ENCODE data around the gene ENTPD5.

ENTPD5 gene

DNA sequence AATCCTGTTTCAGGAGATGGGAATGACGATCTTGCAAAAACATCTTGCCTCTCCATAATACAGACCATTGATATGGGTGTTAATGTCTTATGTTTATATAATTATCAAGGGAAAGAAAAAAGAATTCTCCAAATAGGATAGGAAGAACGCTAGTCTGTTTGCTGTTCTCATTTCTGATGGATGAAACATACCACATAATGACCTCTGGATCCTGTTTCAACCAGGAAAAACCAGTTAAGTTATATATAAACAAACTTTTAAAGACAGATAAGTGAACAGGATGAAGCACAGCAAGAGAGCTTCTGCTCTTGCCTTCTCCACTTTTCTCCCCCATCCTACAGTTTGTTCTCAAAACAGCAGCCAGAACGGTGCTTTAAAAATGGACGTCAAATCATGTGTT, 41.2 kb downstream of the ENTPD5 start:
- Histone ChIP-seq H3K9ac (no peak overlapping the region), H3K9me3 (ENCODE audit: control insufficient read depth, low read length) (no peaks in the 10 kb centered on the region), H3K27ac (no peak overlapping the region), H3K4me3 (ENCODE audit: low read depth, low read length) (no peak overlapping the region), H3K4me2 (ENCODE audit: low read length) (no peak overlapping the region), H2AFZ (no peak overlapping the region), H3K79me2 (no peaks in the 10 kb centered on the region), H3K4me1 (no peaks in the 10 kb centered on the region), H3K36me3 (ENCODE audit: control insufficient read depth, insufficient read depth, low read length) (no peaks in the 10 kb centered on the region), H3K27me3 (ENCODE audit: control insufficient read depth, insufficient read depth, low read length) (no peaks in the 10 kb centered on the region)
- TF ChIP-seq, protein P1, sequence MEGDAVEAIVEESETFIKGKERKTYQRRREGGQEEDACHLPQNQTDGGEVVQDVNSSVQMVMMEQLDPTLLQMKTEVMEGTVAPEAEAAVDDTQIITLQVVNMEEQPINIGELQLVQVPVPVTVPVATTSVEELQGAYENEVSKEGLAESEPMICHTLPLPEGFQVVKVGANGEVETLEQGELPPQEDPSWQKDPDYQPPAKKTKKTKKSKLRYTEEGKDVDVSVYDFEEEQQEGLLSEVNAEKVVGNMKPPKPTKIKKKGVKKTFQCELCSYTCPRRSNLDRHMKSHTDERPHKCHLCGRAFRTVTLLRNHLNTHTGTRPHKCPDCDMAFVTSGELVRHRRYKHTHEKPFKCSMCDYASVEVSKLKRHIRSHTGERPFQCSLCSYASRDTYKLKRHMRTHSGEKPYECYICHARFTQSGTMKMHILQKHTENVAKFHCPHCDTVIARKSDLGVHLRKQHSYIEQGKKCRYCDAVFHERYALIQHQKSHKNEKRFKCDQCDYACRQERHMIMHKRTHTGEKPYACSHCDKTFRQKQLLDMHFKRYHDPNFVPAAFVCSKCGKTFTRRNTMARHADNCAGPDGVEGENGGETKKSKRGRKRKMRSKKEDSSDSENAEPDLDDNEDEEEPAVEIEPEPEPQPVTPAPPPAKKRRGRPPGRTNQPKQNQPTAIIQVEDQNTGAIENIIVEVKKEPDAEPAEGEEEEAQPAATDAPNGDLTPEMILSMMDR (IDR thresholded peaks at IDR 0.05) = no peak

DNA sequence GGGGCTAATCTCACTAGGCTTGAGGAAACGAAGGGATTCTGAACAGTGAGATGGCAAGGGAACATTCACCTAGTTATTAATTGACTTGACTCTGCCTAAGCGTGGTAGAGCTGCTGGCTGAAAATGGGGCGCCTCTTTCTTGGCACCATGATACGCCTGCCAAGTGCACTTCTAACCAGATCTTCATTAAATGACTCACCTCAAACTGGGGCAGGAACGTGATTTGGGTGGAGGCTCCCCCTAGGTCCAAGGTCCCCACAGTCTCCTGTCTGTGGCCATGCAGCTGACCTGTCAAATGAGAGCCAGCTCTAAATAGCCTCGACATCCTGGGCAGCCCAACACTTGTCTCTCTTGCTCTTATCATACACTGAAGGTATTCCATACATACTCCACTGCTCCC, 43.0 kb downstream of the ENTPD5 start:
- Histone ChIP-seq H3K79me2 (no peaks in the 10 kb centered on the region), H2AFZ (no peak overlapping the region), H3K4me1 (no peaks in the 10 kb centered on the region), H3K9me3 (ENCODE audit: control insufficient read depth, low read length) (no peaks in the 10 kb centered on the region), H3K4me2 (ENCODE audit: low read length) (no peak overlapping the region), H3K27me3 (ENCODE audit: control insufficient read depth, insufficient read depth, low read length) (no peaks in the 10 kb centered on the region), H3K9ac (no peak overlapping the region), H3K27ac (no peak overlapping the region), H3K4me3 (ENCODE audit: low read depth, low read length) (no peak overlapping the region), H3K36me3 (ENCODE audit: control insufficient read depth, insufficient read depth, low read length) (no peaks in the 10 kb centered on the region)
- TF ChIP-seq, protein P1 (IDR thresholded peaks at IDR 0.05) = no peak

DNA sequence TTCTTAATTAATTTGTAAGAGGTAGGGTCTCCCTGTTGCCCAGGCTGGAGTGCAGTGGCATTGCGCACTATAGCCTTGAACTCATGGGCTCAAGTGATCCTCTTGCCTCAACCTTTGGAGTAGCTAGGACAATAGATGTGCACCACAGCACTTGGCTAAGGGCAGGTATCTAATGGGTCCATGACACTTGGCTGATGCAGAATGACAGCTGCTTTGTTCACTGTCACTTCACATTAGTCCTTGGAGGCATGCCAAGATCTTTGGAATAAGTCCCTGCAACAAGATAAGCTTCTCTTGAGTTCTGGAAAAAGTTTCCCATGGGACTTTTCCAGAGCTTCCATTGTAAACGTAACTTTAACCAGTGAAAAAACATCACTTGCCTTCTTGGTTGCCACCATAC, 45.6 kb downstream of the ENTPD5 start:
- H3K4me3 ChIP-seq (ENCODE audit: low read depth, low read length) = no peak overlapping the region
- H3K9ac ChIP-seq = no peak overlapping the region
- H3K36me3 ChIP-seq (ENCODE audit: control insufficient read depth, insufficient read depth, low read length) = no peaks in the 10 kb centered on the region
- TF ChIP-seq, protein P1 (IDR thresholded peaks at IDR 0.05) = no peak
- H3K4me1 ChIP-seq = no peaks in the 10 kb centered on the region
- H3K9me3 ChIP-seq (ENCODE audit: control insufficient read depth, low read length) = no peaks in the 10 kb centered on the region
- no peak overlapping the region for H3K27ac ChIP-seq
- H3K79me2 ChIP-seq = no peaks in the 10 kb centered on the region
- H2AFZ ChIP-seq = no peak overlapping the region
- no peak overlapping the region for H3K4me2 ChIP-seq (ENCODE audit: low read length)
- H3K27me3 ChIP-seq (ENCODE audit: control insufficient read depth, insufficient read depth, low read length) = no peaks in the 10 kb centered on the region

DNA sequence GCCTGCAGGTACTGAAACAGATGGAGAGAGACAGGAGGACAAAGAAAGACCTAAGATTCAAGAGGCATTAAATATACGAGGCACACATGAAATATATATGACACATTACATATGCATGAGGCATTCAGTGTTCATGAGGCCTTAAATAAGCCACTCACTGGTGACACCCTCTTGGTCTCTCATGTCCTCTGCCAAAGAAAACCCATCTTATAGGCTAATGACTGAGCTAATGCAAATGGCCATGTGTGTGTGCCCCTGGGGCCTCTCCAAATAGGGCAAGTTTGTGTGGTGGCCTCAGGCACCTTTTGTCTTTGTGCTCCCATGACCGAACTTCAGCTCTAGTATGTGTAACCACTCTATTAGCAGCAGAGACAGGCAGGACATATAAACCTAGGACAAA, 50.2 kb downstream of the ENTPD5 start:
- Histone ChIP-seq H3K4me3 (ENCODE audit: low read depth, low read length) (no peak overlapping the region), H3K9me3 (ENCODE audit: control insufficient read depth, low read length) (no peaks in the 10 kb centered on the region), H3K27ac (no peak overlapping the region), H3K4me2 (ENCODE audit: low read length) (no peak overlapping the region), H3K9ac (no peak overlapping the region), H3K79me2 (no peaks in the 10 kb centered on the region), H3K27me3 (ENCODE audit: control insufficient read depth, insufficient read depth, low read length) (no peaks in the 10 kb centered on the region), H2AFZ (no peak overlapping the region), H3K4me1 (no peaks in the 10 kb centered on the region), H3K36me3 (ENCODE audit: control insufficient read depth, insufficient read depth, low read length) (no peaks in the 10 kb centered on the region)
- TF ChIP-seq, protein P1 (IDR thresholded peaks at IDR 0.05) = no peak

DNA sequence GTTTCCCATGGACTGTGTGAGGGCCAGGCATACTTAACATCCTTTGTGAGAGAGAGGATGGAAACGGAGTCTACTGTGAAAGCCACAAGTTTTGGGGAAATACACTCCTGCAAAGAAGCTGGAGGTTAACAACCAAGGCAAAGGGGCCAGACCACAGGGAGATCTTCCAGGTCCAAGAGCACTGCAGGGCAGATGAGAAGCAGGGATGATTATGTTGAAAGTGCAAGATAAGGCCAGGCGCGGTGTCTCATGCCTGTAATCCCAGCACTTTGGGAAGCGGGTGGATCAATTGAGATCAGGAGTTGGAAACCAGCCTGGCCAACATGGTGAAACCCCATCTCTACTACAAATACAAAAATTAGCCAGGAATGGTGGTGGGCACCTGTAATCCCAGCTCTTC, 53.9 kb downstream of the ENTPD5 start:
- TF ChIP-seq, protein P1 (IDR thresholded peaks at IDR 0.05) = no peak
- Histone ChIP-seq H3K36me3 (ENCODE audit: control insufficient read depth, insufficient read depth, low read length) (no peaks in the 10 kb centered on the region), H3K4me1 (no peaks in the 10 kb centered on the region), H3K9me3 (ENCODE audit: control insufficient read depth, low read length) (no peaks in the 10 kb centered on the region), H3K27me3 (ENCODE audit: control insufficient read depth, insufficient read depth, low read length) (no peaks in the 10 kb centered on the region), H3K79me2 (no peaks in the 10 kb centered on the region), H3K4me3 (ENCODE audit: low read depth, low read length) (no peak overlapping the region), H3K9ac (no peak overlapping the region), H2AFZ (no peak overlapping the region), H3K4me2 (ENCODE audit: low read length) (no peak overlapping the region), H3K27ac (no peak overlapping the region)
